ENCODE results near the gene BOC. TPM values are rescaled to one million over a fixed set of nuclear protein-coding genes. Genes with fewer than 3 reads are reported as not detected.

Gene BOC
- polyA plus RNA-seq, 1 experiment: 17.7 TPM

GRCh38 chr3:113238503-113238902 is 27.1 kb downstream of the BOC start:
- POLR2A ChIA-PET: no interaction called here
- DNase-seq (ENCODE audit: low read depth): no peak
- no peak overlapping the region for H3K4me3 ChIP-seq (ENCODE audit: low read depth, low read length)
- no peaks in the 10 kb centered on the region for H3K36me3 ChIP-seq (ENCODE audit: control insufficient read depth, insufficient read depth, low read length)
- TF ChIP-seq CTCF (IDR thresholded peaks at IDR 0.05; ENCODE audit: insufficient read depth, low read depth, low read length): no peak
- no peaks in the 10 kb centered on the region for H3K27me3 ChIP-seq (ENCODE audit: control insufficient read depth, insufficient read depth, low read length)
- CTCF ChIA-PET: interaction anchor here (1.1 to 1.6 kb wide), 2 partner anchors 21 to 154 kb away, joined by 3 read pairs; no protein-coding TSS in a partner anchor

- CTCF ChIA-PET: interaction anchor here (0.7 to 1.3 kb wide), 5 partner anchors 18 to 48 kb away, joined by 3 to 5 read pairs (median 3); no protein-coding TSS in a partner anchor
- Histone ChIP-seq H3K36me3 (ENCODE audit: control insufficient read depth, insufficient read depth, low read length) (no peaks in the 10 kb centered on the region), H3K27me3 (ENCODE audit: control insufficient read depth, insufficient read depth, low read length) (no peaks in the 10 kb centered on the region), H3K4me3 (ENCODE audit: low read depth, low read length) (no peak overlapping the region)
- POLR2A ChIA-PET: no interaction called here
- no peak for TF ChIP-seq CTCF (IDR thresholded peaks at IDR 0.05; ENCODE audit: insufficient read depth, low read depth, low read length)
- DNase-seq (ENCODE audit: low read depth): no peak
Measured at GRCh38 chr3:113240841-113241240, 29.5 kb downstream of the BOC start.

- ChIA-PET CTCF (interaction anchor here (0.6 to 0.9 kb wide), 3 partner anchors 17 to 262 kb away, joined by 3 to 5 read pairs (median 3); no protein-coding TSS in a partner anchor), POLR2A (no interaction called here)
- no peak for DNase-seq (ENCODE audit: low read depth)
- H3K4me3 ChIP-seq (ENCODE audit: low read depth, low read length): no peak overlapping the region
- no peaks in the 10 kb centered on the region for H3K36me3 ChIP-seq (ENCODE audit: control insufficient read depth, insufficient read depth, low read length)
- H3K27me3 ChIP-seq (ENCODE audit: control insufficient read depth, insufficient read depth, low read length): no peaks in the 10 kb centered on the region
- TF ChIP-seq CTCF (IDR thresholded peaks at IDR 0.05; ENCODE audit: insufficient read depth, low read depth, low read length): no peak
Measured at GRCh38 chr3:113241292-113242095, 30.1 kb downstream of the BOC start.

GRCh38 chr3:113242096-113242581 is 30.8 kb downstream of the BOC start:
- no peak overlapping the region for H3K4me3 ChIP-seq (ENCODE audit: low read depth, low read length)
- TF ChIP-seq CTCF (IDR thresholded peaks at IDR 0.05; ENCODE audit: insufficient read depth, low read depth, low read length): no peak
- CTCF ChIA-PET: interaction anchor here (0.6 to 0.9 kb wide), 2 partner anchors 106 to 263 kb away, joined by 3 to 5 read pairs; no protein-coding TSS in a partner anchor
- H3K27me3 ChIP-seq (ENCODE audit: control insufficient read depth, insufficient read depth, low read length): no peaks in the 10 kb centered on the region
- DNase-seq (ENCODE audit: low read depth): peak; percentile 37
- POLR2A ChIA-PET: no interaction called here
- H3K36me3 ChIP-seq (ENCODE audit: control insufficient read depth, insufficient read depth, low read length): no peaks in the 10 kb centered on the region

GRCh38 chr3:113243071-113243470 is 31.7 kb downstream of the BOC start:
- CTCF ChIA-PET: no interaction called here
- Histone ChIP-seq H3K27me3 (ENCODE audit: control insufficient read depth, insufficient read depth, low read length) (no peaks in the 10 kb centered on the region), H3K4me3 (ENCODE audit: low read depth, low read length) (no peak overlapping the region), H3K36me3 (ENCODE audit: control insufficient read depth, insufficient read depth, low read length) (no peaks in the 10 kb centered on the region)
- POLR2A ChIA-PET: no interaction called here
- TF ChIP-seq CTCF (IDR thresholded peaks at IDR 0.05; ENCODE audit: insufficient read depth, low read depth, low read length): no peak
- DNase-seq (ENCODE audit: low read depth): no peak
